Measurements from ENCODE around the gene COMMD4. TPM values are rescaled to one million over a fixed set of nuclear protein-coding genes. Genes with fewer than 3 reads are reported as not detected.
A peak's percentile ranks its signal among the peaks of the same experiment; 100 is the strongest.
"Not testable (repeated sequence)": the region's sequence is repeated elsewhere in the genome, so short reads cannot be mapped to it uniquely, and the experiment has no call there.

The COMMD4 gene
- total and polyA plus RNA-seq, 2 donors: 99.0 to 106 TPM

GRCh38 chr15:75307778-75308390 lies 28.0 kb upstream of the COMMD4 start:
- Histone ChIP-seq H3K4me3 (ENCODE audit: low read length in 2 of 2) (no peak overlapping the region), H3K4me1 (ENCODE audit: control insufficient read depth in 2 of 2, insufficient read depth in 2 of 2, low read length in 2 of 2) (no peaks in the 10 kb centered on the region), H3K36me3 (ENCODE audit: control insufficient read depth in 2 of 2, insufficient read depth in 2 of 2, low read length in 1 of 2) (no peaks in the 10 kb centered on the region), H3K27me3 (ENCODE audit: control insufficient read depth in 2 of 2, insufficient read depth in 1 of 2, low read length in 1 of 2) (peaks cover 0 to 11% of the 10 kb centered on the region in 2 donors), H3K27ac (ENCODE audit: low read depth in 1 of 2, low read length in 1 of 2) (no peak overlapping the region), H3K9me3 (ENCODE audit: control insufficient read depth in 2 of 2, insufficient read depth in 1 of 2, low read length in 1 of 2) (no peaks in the 10 kb centered on the region)
- DNase-seq (ENCODE audit: low read depth in 6 of 9, low spot score in 9 of 9): peak in 4 of 9 donors; percentile 2 to 26 (median 16)
- WGBS: 41% methylated on average over 15 of the region's 15 CpGs

- H3K27me3 ChIP-seq (ENCODE audit: control insufficient read depth in 2 of 2, insufficient read depth in 1 of 2, low read length in 1 of 2): peaks cover 0 to 11% of the 10 kb centered on the region in 2 donors
- H3K27ac ChIP-seq (ENCODE audit: low read depth in 1 of 2, low read length in 1 of 2): no peak overlapping the region
- DNase-seq (ENCODE audit: low read depth in 6 of 9, low spot score in 9 of 9): no peak
- H3K36me3 ChIP-seq (ENCODE audit: control insufficient read depth in 2 of 2, insufficient read depth in 2 of 2, low read length in 1 of 2): no peaks in the 10 kb centered on the region
- no peaks in the 10 kb centered on the region for H3K4me1 ChIP-seq (ENCODE audit: control insufficient read depth in 2 of 2, insufficient read depth in 2 of 2, low read length in 2 of 2)
- H3K9me3 ChIP-seq (ENCODE audit: control insufficient read depth in 2 of 2, insufficient read depth in 1 of 2, low read length in 1 of 2): no peaks in the 10 kb centered on the region
- H3K4me3 ChIP-seq (ENCODE audit: low read length in 2 of 2): no peak overlapping the region
Observed at GRCh38 chr15:75309711-75310110, 26.2 kb upstream of the COMMD4 start.

GRCh38 chr15:75312548-75312947 lies 23.3 kb upstream of the COMMD4 start:
- not testable (repeated sequence) for H3K27ac ChIP-seq (ENCODE audit: low read depth in 1 of 2, low read length in 1 of 2); DNase-seq (ENCODE audit: low read depth in 6 of 9, low spot score in 9 of 9); H3K4me1 ChIP-seq (ENCODE audit: control insufficient read depth in 2 of 2, insufficient read depth in 2 of 2, low read length in 2 of 2); H3K4me3 ChIP-seq (ENCODE audit: low read length in 2 of 2); H3K9me3 ChIP-seq (ENCODE audit: control insufficient read depth in 2 of 2, insufficient read depth in 1 of 2, low read length in 1 of 2); H3K27me3 ChIP-seq (ENCODE audit: control insufficient read depth in 2 of 2, insufficient read depth in 1 of 2, low read length in 1 of 2); H3K36me3 ChIP-seq (ENCODE audit: control insufficient read depth in 2 of 2, insufficient read depth in 2 of 2, low read length in 1 of 2)
- 100% methylated on average over 1 of the region's 1 CpG for WGBS

GRCh38 chr15:75313116-75313845 lies 22.6 kb upstream of the COMMD4 start:
- Histone ChIP-seq H3K9me3 (ENCODE audit: control insufficient read depth in 2 of 2, insufficient read depth in 1 of 2, low read length in 1 of 2) (no peaks in the 10 kb centered on the region), H3K4me1 (ENCODE audit: control insufficient read depth in 2 of 2, insufficient read depth in 2 of 2, low read length in 2 of 2) (no peaks in the 10 kb centered on the region), H3K27me3 (ENCODE audit: control insufficient read depth in 2 of 2, insufficient read depth in 1 of 2, low read length in 1 of 2) (peaks cover 0 to 3% of the 10 kb centered on the region in 2 donors), H3K4me3 (ENCODE audit: low read length in 2 of 2) (no peak overlapping the region), H3K36me3 (ENCODE audit: control insufficient read depth in 2 of 2, insufficient read depth in 2 of 2, low read length in 1 of 2) (no peaks in the 10 kb centered on the region), H3K27ac (ENCODE audit: low read depth in 1 of 2, low read length in 1 of 2) (no peak overlapping the region)
- 97% methylated on average over 13 of the region's 13 CpGs for WGBS
- DNase-seq (ENCODE audit: low read depth in 6 of 9, low spot score in 9 of 9): no peak

GRCh38 chr15:75314552-75315290 lies 21.1 kb upstream of the COMMD4 start:
- no peak overlapping the region for H3K4me3 ChIP-seq (ENCODE audit: low read length in 2 of 2)
- H3K9me3 ChIP-seq (ENCODE audit: control insufficient read depth in 2 of 2, insufficient read depth in 1 of 2, low read length in 1 of 2): no peaks in the 10 kb centered on the region
- H3K4me1 ChIP-seq (ENCODE audit: control insufficient read depth in 2 of 2, insufficient read depth in 2 of 2, low read length in 2 of 2): no peaks in the 10 kb centered on the region
- H3K27ac ChIP-seq (ENCODE audit: low read depth in 1 of 2, low read length in 1 of 2): no peak overlapping the region
- no peak for DNase-seq (ENCODE audit: low read depth in 6 of 9, low spot score in 9 of 9)
- 95% methylated on average over 5 of the region's 5 CpGs for WGBS
- no peaks in the 10 kb centered on the region for H3K36me3 ChIP-seq (ENCODE audit: control insufficient read depth in 2 of 2, insufficient read depth in 2 of 2, low read length in 1 of 2)
- H3K27me3 ChIP-seq (ENCODE audit: control insufficient read depth in 2 of 2, insufficient read depth in 1 of 2, low read length in 1 of 2): no peaks in the 10 kb centered on the region

GRCh38 chr15:75319231-75319897 lies 16.5 kb upstream of the COMMD4 start:
- H3K4me3 ChIP-seq (ENCODE audit: low read length in 2 of 2); DNase-seq (ENCODE audit: low read depth in 6 of 9, low spot score in 9 of 9); H3K4me1 ChIP-seq (ENCODE audit: control insufficient read depth in 2 of 2, insufficient read depth in 2 of 2, low read length in 2 of 2); H3K27me3 ChIP-seq (ENCODE audit: control insufficient read depth in 2 of 2, insufficient read depth in 1 of 2, low read length in 1 of 2); H3K9me3 ChIP-seq (ENCODE audit: control insufficient read depth in 2 of 2, insufficient read depth in 1 of 2, low read length in 1 of 2); H3K27ac ChIP-seq (ENCODE audit: low read depth in 1 of 2, low read length in 1 of 2); H3K36me3 ChIP-seq (ENCODE audit: control insufficient read depth in 2 of 2, insufficient read depth in 2 of 2, low read length in 1 of 2): not testable (repeated sequence)
- WGBS: 94% methylated on average over 5 of the region's 5 CpGs

- no peak for DNase-seq (ENCODE audit: low read depth in 6 of 9, low spot score in 9 of 9)
- 93% methylated on average over 6 of the region's 6 CpGs for WGBS
- no peaks in the 10 kb centered on the region for H3K36me3 ChIP-seq (ENCODE audit: control insufficient read depth in 2 of 2, insufficient read depth in 2 of 2, low read length in 1 of 2)
- no peak overlapping the region for H3K27ac ChIP-seq (ENCODE audit: low read depth in 1 of 2, low read length in 1 of 2)
- H3K27me3 ChIP-seq (ENCODE audit: control insufficient read depth in 2 of 2, insufficient read depth in 1 of 2, low read length in 1 of 2): no peaks in the 10 kb centered on the region
- H3K4me3 ChIP-seq (ENCODE audit: low read length in 2 of 2): no peak overlapping the region
- H3K4me1 ChIP-seq (ENCODE audit: control insufficient read depth in 2 of 2, insufficient read depth in 2 of 2, low read length in 2 of 2): no peaks in the 10 kb centered on the region
- no peaks in the 10 kb centered on the region for H3K9me3 ChIP-seq (ENCODE audit: control insufficient read depth in 2 of 2, insufficient read depth in 1 of 2, low read length in 1 of 2)
Observed at GRCh38 chr15:75321711-75322110, 14.2 kb upstream of the COMMD4 start.

- over 99% methylated on average over 4 of the region's 4 CpGs for WGBS
Observed at GRCh38 chr15:75325922-75326321, 9.9 kb upstream of the COMMD4 start.

GRCh38 chr15:75327005-75327404 lies 8.9 kb upstream of the COMMD4 start:
- 96% methylated on average over 4 of the region's 4 CpGs for WGBS
- Histone ChIP-seq H3K27ac (ENCODE audit: low read depth in 1 of 2, low read length in 1 of 2) (no peak overlapping the region), H3K4me3 (ENCODE audit: low read length in 2 of 2) (no peak overlapping the region), H3K4me1 (ENCODE audit: control insufficient read depth in 2 of 2, insufficient read depth in 2 of 2, low read length in 2 of 2) (no peaks in the 10 kb centered on the region), H3K36me3 (ENCODE audit: control insufficient read depth in 2 of 2, insufficient read depth in 2 of 2, low read length in 1 of 2) (no peaks in the 10 kb centered on the region), H3K9me3 (ENCODE audit: control insufficient read depth in 2 of 2, insufficient read depth in 1 of 2, low read length in 1 of 2) (no peaks in the 10 kb centered on the region), H3K27me3 (ENCODE audit: control insufficient read depth in 2 of 2, insufficient read depth in 1 of 2, low read length in 1 of 2) (no peaks in the 10 kb centered on the region)
- DNase-seq (ENCODE audit: low read depth in 6 of 9, low spot score in 9 of 9): no peak

More at GRCh38 chr15:75325922-75326321, 9.9 kb upstream of the COMMD4 start:
- Histone ChIP-seq H3K4me3 (ENCODE audit: low read length in 2 of 2) (no peak overlapping the region), H3K9me3 (ENCODE audit: control insufficient read depth in 2 of 2, insufficient read depth in 1 of 2, low read length in 1 of 2) (no peaks in the 10 kb centered on the region), H3K27me3 (ENCODE audit: control insufficient read depth in 2 of 2, insufficient read depth in 1 of 2, low read length in 1 of 2) (no peaks in the 10 kb centered on the region), H3K27ac (ENCODE audit: low read depth in 1 of 2, low read length in 1 of 2) (no peak overlapping the region), H3K36me3 (ENCODE audit: control insufficient read depth in 2 of 2, insufficient read depth in 2 of 2, low read length in 1 of 2) (no peaks in the 10 kb centered on the region), H3K4me1 (ENCODE audit: control insufficient read depth in 2 of 2, insufficient read depth in 2 of 2, low read length in 2 of 2) (no peaks in the 10 kb centered on the region)
- DNase-seq (ENCODE audit: low read depth in 6 of 9, low spot score in 9 of 9): no peak
